Natural killer cell (primary cell): Measurements from ENCODE around the gene GFOD1. TPM values are rescaled to one million over a fixed set of nuclear protein-coding genes. Genes with fewer than 3 reads are reported as not detected.

Experiments
- ATAC-seq, 3 donors: fragments of 150-1000 bp in 2 of 3; fragments of 200-7000 bp in 1 of 3; cut with Tn5 transposase; 1 replicate in 1 of 3; 2 replicates in 2 of 3; pipeline ENCODE4 v1.10.0; 2021; ENCODE audit warnings: mild to moderate bottlenecking in 2 of 3, moderate library complexity in 2 of 3
- DNase-seq, 2 donors: peaks; one replicate each; pipeline versions ENCODE4 v3.0.0 to v3.0.0-alpha.2; 2013 to 2021; ENCODE audit warnings: mixed read lengths in 1 of 2
- H3K27ac ChIP-seq: one replicate; pipeline ENCODE4 v1.5.1; 2013; ENCODE audit warnings: mild to moderate bottlenecking, low read length
- H3K27me3 ChIP-seq: one replicate; pipeline ENCODE4 v1.6.1; 2013; ENCODE audit warnings: low read length; ENCODE audit not compliant: control insufficient read depth, insufficient read depth
- H3K36me3 ChIP-seq: one replicate; pipeline ENCODE4 v1.6.1; 2013; ENCODE audit warnings: low read length; ENCODE audit not compliant: control insufficient read depth, insufficient read depth
- H3K4me1 ChIP-seq: one replicate; pipeline ENCODE4 v1.6.1; 2013; ENCODE audit warnings: low read length; ENCODE audit not compliant: control insufficient read depth, insufficient read depth
- H3K4me3 ChIP-seq: one replicate; pipeline ENCODE4 v1.5.1; 2013; ENCODE audit warnings: low read length
- H3K9me3 ChIP-seq: one replicate; pipeline ENCODE4 v1.6.1; 2013; ENCODE audit warnings: low read length; ENCODE audit not compliant: control insufficient read depth, insufficient read depth
- H3K27ac Mint-ChIP-seq, 2 donors: one replicate each; pipeline ENCODE4 v1.8.0; 2022; ENCODE audit warnings: mild to moderate bottlenecking in 2 of 2, mixed read lengths in 2 of 2, moderate library complexity in 1 of 2
- H3K27me3 Mint-ChIP-seq, 2 donors: one replicate each; pipeline ENCODE4 v1.8.0; 2022; ENCODE audit warnings: low read depth in 2 of 2, mixed read lengths in 2 of 2
- H3K36me3 Mint-ChIP-seq: one replicate; pipeline ENCODE4 v1.8.0; 2022; ENCODE audit warnings: mixed read lengths
- H3K4me1 Mint-ChIP-seq, 2 donors: one replicate each; pipeline ENCODE4 v1.8.0; 2022; ENCODE audit warnings: mixed read lengths in 2 of 2
- H3K4me3 Mint-ChIP-seq: one replicate; pipeline ENCODE4 v1.8.0; 2022; ENCODE audit warnings: mild to moderate bottlenecking, moderate library complexity, mixed read lengths
- H3K9me3 Mint-ChIP-seq, 2 donors: one replicate each; pipeline ENCODE4 v1.8.0; 2022; ENCODE audit warnings: mixed read lengths in 2 of 2
- CTCF ChIP-seq: fragments of 200-600 bp; IDR thresholded peaks from one replicate; pipeline ENCODE4 v1.8.0; 2022; ENCODE audit warnings: antibody characterized with exemption
- WGBS: methylation state at CpG from one replicate; pipeline ENCODE4 v1.1.7; 2013; ENCODE audit warnings: missing lambda C conversion rate; ENCODE audit not compliant: insufficient coverage; 5-methylcytosine and 5-hydroxymethylcytosine counted together
- intact Hi-C: fragments of 100-400 bp; cut with micrococcal nuclease; formaldehyde crosslinking; loops from one replicate; pipeline ENCODE4 v1.14.2; 2022
- total RNA-seq, 4 donors: library from RNA; stranded (reverse); fragments of 120-200 nt in 1 of 4; gene quantifications; one replicate each; pipeline versions ENCODE4 v1.2.3 to v1.2.4, GENCODE V29; 2013 to 2022

Gene GFOD1
- total RNA-seq, 3 donors from 2014 or later (not counting 1 experiment from before 2014, with no cell fraction given): 59.7 to 74.5 (median 71.2) TPM

GRCh38 chr6:13453771-13454251 lies 33.6 kb downstream of the GFOD1 start:
- WGBS: 56% methylated on average over 2 of the region's 2 CpGs
- Histone ChIP-seq H3K4me1 (peaks cover 60% of the 10 kb centered on the region), H3K4me3 (no peak overlapping the region), H3K36me3 (peaks cover 20% of the 10 kb centered on the region), H3K9me3 (no peaks in the 10 kb centered on the region), H3K27ac (peak overlapping the region; percentile 91), H3K27me3 (no peaks in the 10 kb centered on the region)
- peak overlapping the region; percentile 95 to 99 for H3K27ac Mint-ChIP-seq
- no peaks in the 10 kb centered on the region for H3K27me3 Mint-ChIP-seq
- H3K36me3 Mint-ChIP-seq: no peaks in the 10 kb centered on the region
- TF ChIP-seq CTCF: no peak
- intact Hi-C loops: loop anchor here (1.0 to 2.0 kb wide), 3 partner anchors 22 to 33 kb away; partner anchors contain the start of gene GFOD1
- no peaks in the 10 kb centered on the region for H3K9me3 Mint-ChIP-seq
- H3K4me3 Mint-ChIP-seq: peak overlapping the region; percentile 89
- H3K4me1 Mint-ChIP-seq: peaks cover 85 to 87% of the 10 kb centered on the region in 2 donors
- ATAC-seq (peak; percentile 11 to 34 (median 19)), DNase-seq (peak; percentile 45 to 65)

- WGBS: 92% methylated on average over 2 of the region's 4 CpGs
- TF ChIP-seq CTCF: no peak
- no peaks in the 10 kb centered on the region for H3K27me3 ChIP-seq
- Mint-ChIP-seq H3K36me3 (no peaks in the 10 kb centered on the region), H3K27ac (peak overlapping the region; percentile 95 to 99), H3K4me3 (peak overlapping the region; percentile 89), H3K4me1 (peaks cover 85 to 87% of the 10 kb centered on the region in 2 donors), H3K27me3 (no peaks in the 10 kb centered on the region), H3K9me3 (no peaks in the 10 kb centered on the region)
- no peaks in the 10 kb centered on the region for H3K9me3 ChIP-seq
- intact Hi-C loops: no loop called here
- H3K36me3 ChIP-seq: peaks cover 20% of the 10 kb centered on the region
- H3K27ac ChIP-seq: no peak overlapping the region
- no peak for ATAC-seq
- DNase-seq: no peak
- peaks cover 64% of the 10 kb centered on the region for H3K4me1 ChIP-seq
- no peak overlapping the region for H3K4me3 ChIP-seq
Measured at GRCh38 chr6:13453153-13453552, 34.2 kb downstream of the GFOD1 start.

GRCh38 chr6:13452346-13453117 lies 34.9 kb downstream of the GFOD1 start:
- H3K4me1 ChIP-seq: peaks cover 64% of the 10 kb centered on the region
- TF ChIP-seq CTCF: no peak
- 93% methylated on average over 11 of the region's 11 CpGs for WGBS

More at GRCh38 chr6:13452346-13453117, 34.9 kb downstream of the GFOD1 start:
- ATAC-seq (no peak), DNase-seq (no peak)
- H3K27me3 ChIP-seq: no peaks in the 10 kb centered on the region
- no peaks in the 10 kb centered on the region for H3K36me3 Mint-ChIP-seq
- no peaks in the 10 kb centered on the region for H3K9me3 Mint-ChIP-seq
- no peaks in the 10 kb centered on the region for H3K27me3 Mint-ChIP-seq
- intact Hi-C loops: no loop called here
- H3K36me3 ChIP-seq: peaks cover 20% of the 10 kb centered on the region
- H3K9me3 ChIP-seq: no peaks in the 10 kb centered on the region
- H3K27ac ChIP-seq: no peak overlapping the region
- H3K27ac Mint-ChIP-seq: peak overlapping the region; percentile 95 to 99
- no peak overlapping the region for H3K4me3 ChIP-seq
- H3K4me3 Mint-ChIP-seq: no peak overlapping the region
- peaks cover 85 to 87% of the 10 kb centered on the region in 2 donors for H3K4me1 Mint-ChIP-seq
